ENCODE data around the gene KIZ.

Gene KIZ

GRCh38 chr20:21229163-21229562, 103.3 kb downstream of the KIZ start:
- no peak overlapping the region for H2AFZ ChIP-seq (ENCODE audit: low read depth, low read length)
- H3K27ac ChIP-seq (ENCODE audit: low read length), result no peak overlapping the region
- ATAC-seq (ENCODE audit: insufficient read depth, low read depth) (no peak), DNase-seq (no peak)
- H3K4me2 ChIP-seq (ENCODE audit: insufficient read depth, low read length), result no peak overlapping the region
- no peak overlapping the region for H3K9ac ChIP-seq (ENCODE audit: low read depth, low read length)
- H3K27me3 ChIP-seq (ENCODE audit: insufficient read depth, low read length, poor library complexity), result no peaks in the 10 kb centered on the region
- H3K36me3 ChIP-seq (ENCODE audit: insufficient read depth, low read length), result peaks cover 15% of the 10 kb centered on the region; the same call in 1 of the 2 replicates
- no peaks in the 10 kb centered on the region for H3K79me2 ChIP-seq (ENCODE audit: insufficient read depth, low read length)
- no peaks in the 10 kb centered on the region for H3K4me1 ChIP-seq (ENCODE audit: insufficient read depth, low read length)
- TF ChIP-seq EZH2 (IDR thresholded peaks at IDR 0.05; ENCODE audit: borderline replicate concordance, low read depth, low read length, severe bottlenecking), result no peak
- TF ChIP-seq CTCF (IDR thresholded peaks at IDR 0.05; ENCODE audit: borderline replicate concordance, extremely low read depth, low read length, poor library complexity, severe bottlenecking), result no peak
- no peak overlapping the region for H3K4me3 ChIP-seq (ENCODE audit: low read depth in 1 of 2, low read length in 2 of 2)
- H4K20me1 ChIP-seq (ENCODE audit: insufficient read depth, low read length), result no peaks in the 10 kb centered on the region
- no peaks in the 10 kb centered on the region for H3K9me3 ChIP-seq (ENCODE audit: insufficient read depth, low read length, severe bottlenecking)

GRCh38 chr20:21230220-21230619, 104.3 kb downstream of the KIZ start:
- Histone ChIP-seq H3K27ac (ENCODE audit: low read length) (no peak overlapping the region), H3K9ac (ENCODE audit: low read depth, low read length) (no peak overlapping the region), H3K36me3 (ENCODE audit: insufficient read depth, low read length) (peaks cover 15% of the 10 kb centered on the region; the same call in 1 of the 2 replicates), H3K9me3 (ENCODE audit: insufficient read depth, low read length, severe bottlenecking) (no peaks in the 10 kb centered on the region), H3K27me3 (ENCODE audit: insufficient read depth, low read length, poor library complexity) (no peaks in the 10 kb centered on the region), H4K20me1 (ENCODE audit: insufficient read depth, low read length) (no peaks in the 10 kb centered on the region), H3K4me3 (ENCODE audit: low read depth in 1 of 2, low read length in 2 of 2) (no peak overlapping the region), H3K79me2 (ENCODE audit: insufficient read depth, low read length) (no peaks in the 10 kb centered on the region), H2AFZ (ENCODE audit: low read depth, low read length) (no peak overlapping the region), H3K4me1 (ENCODE audit: insufficient read depth, low read length) (no peaks in the 10 kb centered on the region), H3K4me2 (ENCODE audit: insufficient read depth, low read length) (no peak overlapping the region)
- TF ChIP-seq CTCF (IDR thresholded peaks at IDR 0.05; ENCODE audit: borderline replicate concordance, extremely low read depth, low read length, poor library complexity, severe bottlenecking), result no peak
- no peak for TF ChIP-seq EZH2 (IDR thresholded peaks at IDR 0.05; ENCODE audit: borderline replicate concordance, low read depth, low read length, severe bottlenecking)
- DNase-seq (no peak), ATAC-seq (ENCODE audit: insufficient read depth, low read depth) (no peak)

- Histone ChIP-seq H3K4me3 (ENCODE audit: low read depth in 1 of 2, low read length in 2 of 2) (no peak overlapping the region), H3K9me3 (ENCODE audit: insufficient read depth, low read length, severe bottlenecking) (no peaks in the 10 kb centered on the region), H3K27me3 (ENCODE audit: insufficient read depth, low read length, poor library complexity) (no peaks in the 10 kb centered on the region), H3K4me2 (ENCODE audit: insufficient read depth, low read length) (no peak overlapping the region), H3K9ac (ENCODE audit: low read depth, low read length) (no peak overlapping the region), H3K79me2 (ENCODE audit: insufficient read depth, low read length) (no peaks in the 10 kb centered on the region), H3K36me3 (ENCODE audit: insufficient read depth, low read length) (peaks cover 15% of the 10 kb centered on the region; the same call in 1 of the 2 replicates), H3K4me1 (ENCODE audit: insufficient read depth, low read length) (no peaks in the 10 kb centered on the region), H4K20me1 (ENCODE audit: insufficient read depth, low read length) (no peaks in the 10 kb centered on the region), H2AFZ (ENCODE audit: low read depth, low read length) (no peak overlapping the region), H3K27ac (ENCODE audit: low read length) (no peak overlapping the region)
- TF ChIP-seq EZH2 (IDR thresholded peaks at IDR 0.05; ENCODE audit: borderline replicate concordance, low read depth, low read length, severe bottlenecking), result no peak
- TF ChIP-seq CTCF (IDR thresholded peaks at IDR 0.05; ENCODE audit: borderline replicate concordance, extremely low read depth, low read length, poor library complexity, severe bottlenecking), result no peak
- ATAC-seq (ENCODE audit: insufficient read depth, low read depth) (no peak), DNase-seq (no peak)
Observed at GRCh38 chr20:21230686-21231085, 104.8 kb downstream of the KIZ start.

All from DND-41 (cell line).